GM23248 (cell line): Measurements from ENCODE around the gene PTEN.

Experiments used
- EZH2 ChIP-seq: fragments of 200-600 bp; sonication (generic); IDR thresholded peaks from 2 replicates; pipeline ENCODE4 v1.6.1; 2018; ENCODE audit warnings: antibody characterized with exemption, mild to moderate bottlenecking; ENCODE audit not compliant: insufficient read depth, poor library complexity, severe bottlenecking
- EZH2phosphoT487 ChIP-seq: fragments of 200-600 bp; sonication (generic); IDR thresholded peaks from 2 replicates; pipeline ENCODE4 v1.6.1; 2018; ENCODE audit warnings: antibody characterized with exemption, moderate library complexity, mild to moderate bottlenecking, low read depth; ENCODE audit not compliant: insufficient read depth

DNA sequence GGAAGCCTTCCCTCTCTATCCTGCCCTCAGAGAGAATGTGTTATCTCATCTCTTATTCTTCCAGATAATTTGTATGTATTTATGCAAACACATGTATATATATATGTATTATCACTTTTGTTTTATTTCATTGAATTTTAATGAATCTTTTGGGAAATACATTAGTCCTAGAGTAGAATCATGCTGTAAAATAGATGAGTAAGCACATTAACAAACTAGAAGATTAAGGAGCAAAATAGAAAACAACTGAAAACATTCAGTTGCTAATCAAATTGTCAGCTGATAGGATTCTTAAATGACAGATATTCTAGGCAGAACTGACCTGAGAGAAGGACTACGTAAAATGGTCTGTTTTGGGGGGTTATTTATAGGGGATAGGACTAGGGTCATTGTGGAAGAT, 11.3 kb upstream of the PTEN start:
- TF ChIP-seq EZH2phosphoT487: no peak
- TF ChIP-seq EZH2: no peak
